Neural progenitor cell (in vitro differentiated cells): Measurements from ENCODE around the gene SLCO2B1.

Experiments used
- EZH2phosphoT487 ChIP-seq: fragments of 200-600 bp; sonication (generic); IDR thresholded peaks from 2 replicates; pipeline ENCODE4 v1.6.1; 2017; ENCODE audit warnings: antibody characterized with exemption
- TF ChIP-seq, protein P1 (sequence below): fragments of 200-600 bp; sonication (generic); IDR thresholded peaks from 2 replicates; pipeline ENCODE4 v1.5.1; 2017; ENCODE audit warnings: antibody characterized with exemption, mild to moderate bottlenecking

DNA sequence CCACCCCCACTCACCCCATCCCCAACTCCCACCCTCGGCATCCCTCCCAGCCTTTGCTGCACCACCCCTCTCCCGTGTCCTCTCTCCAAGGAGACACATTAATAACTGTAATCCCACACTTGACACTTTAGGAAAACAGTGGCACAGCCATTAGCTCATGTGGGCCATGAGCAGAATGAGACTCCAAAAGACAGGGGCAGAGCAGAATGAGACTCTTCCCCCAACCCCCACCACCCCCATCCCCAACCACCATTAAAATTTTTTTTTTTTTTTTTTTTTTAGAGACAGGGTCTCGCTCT, 6.2 kb upstream of the SLCO2B1 start:
- TF ChIP-seq, protein P1, sequence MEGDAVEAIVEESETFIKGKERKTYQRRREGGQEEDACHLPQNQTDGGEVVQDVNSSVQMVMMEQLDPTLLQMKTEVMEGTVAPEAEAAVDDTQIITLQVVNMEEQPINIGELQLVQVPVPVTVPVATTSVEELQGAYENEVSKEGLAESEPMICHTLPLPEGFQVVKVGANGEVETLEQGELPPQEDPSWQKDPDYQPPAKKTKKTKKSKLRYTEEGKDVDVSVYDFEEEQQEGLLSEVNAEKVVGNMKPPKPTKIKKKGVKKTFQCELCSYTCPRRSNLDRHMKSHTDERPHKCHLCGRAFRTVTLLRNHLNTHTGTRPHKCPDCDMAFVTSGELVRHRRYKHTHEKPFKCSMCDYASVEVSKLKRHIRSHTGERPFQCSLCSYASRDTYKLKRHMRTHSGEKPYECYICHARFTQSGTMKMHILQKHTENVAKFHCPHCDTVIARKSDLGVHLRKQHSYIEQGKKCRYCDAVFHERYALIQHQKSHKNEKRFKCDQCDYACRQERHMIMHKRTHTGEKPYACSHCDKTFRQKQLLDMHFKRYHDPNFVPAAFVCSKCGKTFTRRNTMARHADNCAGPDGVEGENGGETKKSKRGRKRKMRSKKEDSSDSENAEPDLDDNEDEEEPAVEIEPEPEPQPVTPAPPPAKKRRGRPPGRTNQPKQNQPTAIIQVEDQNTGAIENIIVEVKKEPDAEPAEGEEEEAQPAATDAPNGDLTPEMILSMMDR, result no peak
- TF ChIP-seq EZH2phosphoT487, result no peak
